IPS-18a (cell line): Measurements from ENCODE around the gene MTHFSD.

Experiments
- H3K27ac ChIP-seq: one replicate; pipeline ENCODE4 v1.5.1; 2013; ENCODE audit warnings: low read length
- H3K27me3 ChIP-seq: one replicate; pipeline ENCODE4 v1.6.1; 2013; ENCODE audit warnings: mild to moderate bottlenecking, low read length; ENCODE audit not compliant: control insufficient read depth, insufficient read depth
- H3K36me3 ChIP-seq: one replicate; pipeline ENCODE4 v1.6.1; 2013; ENCODE audit warnings: low read depth, low read length; ENCODE audit not compliant: control insufficient read depth
- H3K4me1 ChIP-seq: one replicate; pipeline ENCODE4 v1.6.1; 2013; ENCODE audit warnings: low read depth, low read length; ENCODE audit not compliant: control insufficient read depth
- H3K4me3 ChIP-seq: one replicate; pipeline ENCODE4 v1.5.1; 2013; ENCODE audit warnings: low read length
- H3K9ac ChIP-seq: one replicate; pipeline ENCODE4 v1.6.1; 2013; ENCODE audit warnings: mild to moderate bottlenecking, low read length, moderate library complexity
- H3K9me3 ChIP-seq: one replicate; pipeline ENCODE4 v1.6.1; 2013; ENCODE audit warnings: low read depth, low read length; ENCODE audit not compliant: control insufficient read depth

MTHFSD gene

GRCh38 chr16:86505185-86505898 lies 49.7 kb downstream of the MTHFSD start:
- H3K27ac ChIP-seq, result no peak overlapping the region
- peaks cover 98% of the 10 kb centered on the region for H3K27me3 ChIP-seq
- H3K9ac ChIP-seq, result no peak overlapping the region
- peaks cover 8% of the 10 kb centered on the region for H3K4me1 ChIP-seq
- no peaks in the 10 kb centered on the region for H3K36me3 ChIP-seq
- no peak overlapping the region for H3K4me3 ChIP-seq
- H3K9me3 ChIP-seq, result peaks cover 5% of the 10 kb centered on the region

- Histone ChIP-seq H3K9ac (no peak overlapping the region), H3K36me3 (no peaks in the 10 kb centered on the region), H3K27ac (no peak overlapping the region), H3K27me3 (peaks cover 100% of the 10 kb centered on the region), H3K4me1 (peaks cover 10% of the 10 kb centered on the region), H3K9me3 (peaks cover 5% of the 10 kb centered on the region), H3K4me3 (no peak overlapping the region)
Measured at GRCh38 chr16:86504315-86505184, 50.5 kb downstream of the MTHFSD start.

- no peak overlapping the region for H3K9ac ChIP-seq
- H3K9me3 ChIP-seq, result peaks cover 5% of the 10 kb centered on the region
- H3K27me3 ChIP-seq, result peaks cover 100% of the 10 kb centered on the region
- no peak overlapping the region for H3K4me3 ChIP-seq
- H3K36me3 ChIP-seq, result no peaks in the 10 kb centered on the region
- peaks cover 6% of the 10 kb centered on the region for H3K4me1 ChIP-seq
- H3K27ac ChIP-seq, result no peak overlapping the region
Measured at GRCh38 chr16:86503830-86504229, 51.2 kb downstream of the MTHFSD start.

GRCh38 chr16:86502856-86503748 lies 51.9 kb downstream of the MTHFSD start:
- Histone ChIP-seq H3K4me3 (no peak overlapping the region), H3K36me3 (no peaks in the 10 kb centered on the region), H3K9ac (no peak overlapping the region), H3K4me1 (peaks cover 6% of the 10 kb centered on the region), H3K9me3 (peaks cover 5% of the 10 kb centered on the region), H3K27me3 (peaks cover 100% of the 10 kb centered on the region), H3K27ac (no peak overlapping the region)

- Histone ChIP-seq H3K9ac (no peak overlapping the region), H3K9me3 (peaks cover 5% of the 10 kb centered on the region), H3K36me3 (no peaks in the 10 kb centered on the region), H3K27ac (no peak overlapping the region), H3K27me3 (peaks cover 100% of the 10 kb centered on the region), H3K4me1 (peaks cover 6% of the 10 kb centered on the region), H3K4me3 (no peak overlapping the region)
Measured at GRCh38 chr16:86501989-86502855, 52.8 kb downstream of the MTHFSD start.

GRCh38 chr16:86500708-86501510 lies 54.1 kb downstream of the MTHFSD start:
- Histone ChIP-seq H3K4me1 (peaks cover 3% of the 10 kb centered on the region), H3K9me3 (peaks cover 5% of the 10 kb centered on the region), H3K9ac (no peak overlapping the region), H3K27me3 (peaks cover 100% of the 10 kb centered on the region), H3K36me3 (no peaks in the 10 kb centered on the region), H3K27ac (no peak overlapping the region), H3K4me3 (no peak overlapping the region)

GRCh38 chr16:86499889-86500707 lies 54.9 kb downstream of the MTHFSD start:
- no peak overlapping the region for H3K4me3 ChIP-seq
- no peaks in the 10 kb centered on the region for H3K36me3 ChIP-seq
- H3K9ac ChIP-seq, result no peak overlapping the region
- H3K27me3 ChIP-seq, result peaks cover 100% of the 10 kb centered on the region
- peaks cover 5% of the 10 kb centered on the region for H3K9me3 ChIP-seq
- peaks cover 2% of the 10 kb centered on the region for H3K4me1 ChIP-seq
- H3K27ac ChIP-seq, result no peak overlapping the region

GRCh38 chr16:86499440-86499786 lies 55.6 kb downstream of the MTHFSD start:
- H3K9ac ChIP-seq, result no peak overlapping the region
- no peak overlapping the region for H3K27ac ChIP-seq
- peaks cover 3% of the 10 kb centered on the region for H3K4me1 ChIP-seq
- H3K36me3 ChIP-seq, result no peaks in the 10 kb centered on the region
- H3K9me3 ChIP-seq, result peaks cover 5% of the 10 kb centered on the region
- H3K4me3 ChIP-seq, result no peak overlapping the region
- H3K27me3 ChIP-seq, result peaks cover 100% of the 10 kb centered on the region

- Histone ChIP-seq H3K4me3 (no peak overlapping the region), H3K27me3 (peaks cover 100% of the 10 kb centered on the region), H3K36me3 (no peaks in the 10 kb centered on the region), H3K9ac (no peak overlapping the region), H3K9me3 (peaks cover 5% of the 10 kb centered on the region), H3K4me1 (peaks cover 6% of the 10 kb centered on the region), H3K27ac (no peak overlapping the region)
Measured at GRCh38 chr16:86498671-86499439, 56.2 kb downstream of the MTHFSD start.
